Liver (tissue), 9 donors: Measurements from ENCODE around the gene JAKMIP1. TPM values are rescaled to one million over a fixed set of nuclear protein-coding genes. Genes with fewer than 3 reads are reported as not detected.

ENCODE experiments used
- DNase-seq: peaks from one replicate; pipeline ENCODE4 v3.0.0-alpha.2; 2017; ENCODE audit warnings: low spot score
- H3K27ac ChIP-seq, 2 donors: one replicate each; pipeline ENCODE4 v1.7.0; 2013; ENCODE audit warnings: inconsistent platforms in 2 of 2, low read length in 2 of 2, control low read depth in 1 of 2, low read depth in 1 of 2, mild to moderate bottlenecking in 1 of 2
- H3K27me3 ChIP-seq, 4 donors: one replicate each; pipeline versions ENCODE4 v1.6.1 to v1.7.0; 2013; ENCODE audit warnings: low read length in 3 of 4, inconsistent platforms in 1 of 4, mild to moderate bottlenecking in 1 of 4, moderate library complexity in 1 of 4; ENCODE audit not compliant: control insufficient read depth in 4 of 4, insufficient read depth in 4 of 4
- H3K36me3 ChIP-seq, 4 donors: one replicate each; pipeline versions ENCODE4 v1.6.1 to v1.7.0; 2013; ENCODE audit warnings: low read length in 3 of 4, mild to moderate bottlenecking in 3 of 4, low read depth in 1 of 4, moderate library complexity in 1 of 4; ENCODE audit not compliant: control insufficient read depth in 4 of 4, insufficient read depth in 3 of 4
- H3K4me1 ChIP-seq, 4 donors: one replicate each; pipeline versions ENCODE4 v1.6.1 to v1.7.0; 2013; ENCODE audit warnings: low read length in 3 of 4, mild to moderate bottlenecking in 3 of 4, moderate library complexity in 1 of 4; ENCODE audit not compliant: control insufficient read depth in 4 of 4, insufficient read depth in 4 of 4
- H3K4me3 ChIP-seq, 3 donors: one replicate each; pipeline versions ENCODE4 v1.6.1 to v1.7.0; 2013; ENCODE audit warnings: low read length in 3 of 3, control low read depth in 1 of 3, low read depth in 1 of 3, mild to moderate bottlenecking in 1 of 3
- H3K9ac ChIP-seq, 2 donors: one replicate each; pipeline ENCODE4 v1.7.0; 2013; ENCODE audit warnings: low read length in 2 of 2, mild to moderate bottlenecking in 2 of 2, moderate library complexity in 2 of 2, control low read depth in 1 of 2, low read depth in 1 of 2
- H3K9me3 ChIP-seq, 4 donors: one replicate each; pipeline versions ENCODE4 v1.6.1 to v1.7.0; 2013; ENCODE audit warnings: low read length in 3 of 4; ENCODE audit not compliant: control insufficient read depth in 4 of 4
- EGR1 ChIP-seq, 2 donors: IDR thresholded peaks; 2 replicates each; pipeline ENCODE4 v1.6.1; 2016 to 2018; ENCODE audit warnings: antibody characterized with exemption in 2 of 2, low read depth in 2 of 2
- FOXA1 ChIP-seq: IDR thresholded peaks from 2 replicates; pipeline ENCODE4 v1.6.1; 2016; ENCODE audit warnings: antibody characterized with exemption
- FOXA2 ChIP-seq: IDR thresholded peaks from 2 replicates; pipeline ENCODE4 v1.6.1; 2016; ENCODE audit warnings: antibody characterized with exemption
- GABPA ChIP-seq, 2 donors: IDR thresholded peaks in 1 of 2; conservative IDR thresholded peaks in 1 of 2; 2 replicates each; pipeline ENCODE4 v1.6.1; 2016; ENCODE audit warnings: antibody characterized with exemption in 2 of 2, mild to moderate bottlenecking in 1 of 2, moderate library complexity in 1 of 2
- HNF4A ChIP-seq, 2 donors: conservative IDR thresholded peaks; 2 replicates each; pipeline ENCODE4 v1.6.1; 2016; ENCODE audit warnings: antibody characterized with exemption in 2 of 2, mild to moderate bottlenecking in 2 of 2
- JUND ChIP-seq, 2 donors: IDR thresholded peaks; 2 replicates each; pipeline ENCODE4 v1.6.1; 2016; ENCODE audit warnings: antibody characterized with exemption in 2 of 2
- MAX ChIP-seq: IDR thresholded peaks from 2 replicates; pipeline ENCODE4 v1.6.1; 2016; ENCODE audit warnings: antibody characterized with exemption
- NR2F2 ChIP-seq: IDR thresholded peaks from 2 replicates; pipeline ENCODE4 v1.6.1; 2016; ENCODE audit warnings: antibody characterized with exemption
- RAD21 ChIP-seq, 2 donors: IDR thresholded peaks; 2 replicates each; pipeline ENCODE4 v1.6.1; 2016; ENCODE audit warnings: antibody characterized with exemption in 2 of 2, mild to moderate bottlenecking in 2 of 2
- RXRA ChIP-seq, 2 donors: IDR thresholded peaks; 2 replicates each; pipeline ENCODE4 v1.6.1; 2017 to 2018; ENCODE audit warnings: antibody characterized with exemption in 2 of 2, mild to moderate bottlenecking in 1 of 2
- SP1 ChIP-seq: IDR thresholded peaks from 2 replicates; pipeline ENCODE4 v1.6.1; 2018; ENCODE audit warnings: antibody characterized with exemption, mild to moderate bottlenecking
- TAF1 ChIP-seq: conservative IDR thresholded peaks from 2 replicates; pipeline ENCODE4 v1.6.1; 2016; ENCODE audit warnings: antibody characterized with exemption, mild to moderate bottlenecking
- YY1 ChIP-seq: IDR thresholded peaks from 2 replicates; pipeline ENCODE4 v1.6.1; 2016; ENCODE audit warnings: antibody characterized with exemption, mild to moderate bottlenecking
- WGBS: extraction: QIAGEN DNeasy Blood & Tissue Kit; methylation state at CpG from one replicate; pipeline ENCODE4 v1.1.7; 2013; 5-methylcytosine and 5-hydroxymethylcytosine counted together
- polyA plus RNA-seq, 2 donors: library from polyadenylated mRNA; stranded (reverse) in 1 of 2; unstranded in 1 of 2; fragments of 200-250 nt in 1 of 2; fragments of >200 nt in 1 of 2; fragmentation: Nextera tagmentation in 1 of 2; extraction: Ambion mirVana in 1 of 2; gene quantifications; one replicate each; pipeline versions ENCODE4 v1.2.1 to v1.2.3, GENCODE V29; 2013 to 2015
- total RNA-seq, 2 donors: library from RNA; depleted of rRNA; stranded (reverse); fragments of >200 nt; gene quantifications; one replicate each; pipeline ENCODE4 v1.2.3, GENCODE V29; 2014
- TF ChIP-seq, protein P1 (sequence below): fragments of 150-350 bp; IDR thresholded peaks from 2 replicates; pipeline ENCODE4 v1.5.1; 2017; ENCODE audit warnings: improper control_type of control experiment, low read depth, low read length; ENCODE audit not compliant: missing input control
- TF ChIP-seq, protein P2 (sequence below): IDR thresholded peaks from 2 replicates; pipeline ENCODE4 v1.6.1; 2016; ENCODE audit warnings: antibody characterized with exemption
- TF ChIP-seq, protein P3 (sequence below): IDR thresholded peaks from 2 replicates; pipeline ENCODE4 v1.6.1; 2016; ENCODE audit warnings: antibody characterized with exemption
- TF ChIP-seq, protein P4 (sequence below): IDR thresholded peaks from 2 replicates; pipeline ENCODE4 v1.6.1; 2016; ENCODE audit warnings: antibody characterized with exemption, mild to moderate bottlenecking
- donor health status: healthy.
- donor health status: healthy.
- donor health status: healthy.
- donor health status: healthy.
- donor health status: healthy.

JAKMIP1 gene
- total and polyA plus RNA-seq, 4 donors, result 0.08 to 0.50 TPM; not detected in 2

DNA sequence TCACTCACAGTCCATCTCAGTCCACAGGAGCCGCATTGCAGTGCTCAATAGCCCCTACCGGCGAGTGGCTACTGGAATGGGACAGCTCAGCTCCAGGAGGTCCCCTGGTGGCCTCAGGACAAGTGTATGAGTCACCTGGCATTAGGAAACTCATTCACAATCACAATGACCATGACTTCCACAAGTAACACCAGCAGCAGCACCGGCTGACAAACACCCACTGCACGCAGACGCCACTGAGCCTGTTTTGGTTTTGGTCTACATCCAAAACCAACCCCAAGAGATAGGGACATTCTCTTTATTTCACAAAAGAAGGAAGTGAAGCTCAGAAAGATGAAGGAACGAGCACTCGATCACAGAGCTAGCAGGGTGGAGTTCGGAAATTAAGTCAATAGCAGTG lies 8.1 kb downstream of the JAKMIP1 start:
- Histone ChIP-seq H3K27me3 (peaks cover 0 to 3% (median under 1%) of the 10 kb centered on the region in 4 donors), H3K36me3 (no peaks in the 10 kb centered on the region), H3K4me1 (no peaks in the 10 kb centered on the region), H3K9me3 (no peaks in the 10 kb centered on the region), H3K27ac (no peak overlapping the region), H3K4me3 (no peak overlapping the region), H3K9ac (no peak overlapping the region)
- no peak for DNase-seq
- no peak for TF ChIP-seq TAF1
- no peak for TF ChIP-seq NR2F2
- TF ChIP-seq FOXA2, result no peak
- TF ChIP-seq SP1, result no peak
- no peak for TF ChIP-seq EGR1 (IDR thresholded peaks at IDR 0.05; ENCODE audit: low read depth in 2 of 2)
- TF ChIP-seq RXRA (IDR thresholded peaks at IDR 0.05), result no peak
- TF ChIP-seq YY1, result no peak
- TF ChIP-seq, protein P1, sequence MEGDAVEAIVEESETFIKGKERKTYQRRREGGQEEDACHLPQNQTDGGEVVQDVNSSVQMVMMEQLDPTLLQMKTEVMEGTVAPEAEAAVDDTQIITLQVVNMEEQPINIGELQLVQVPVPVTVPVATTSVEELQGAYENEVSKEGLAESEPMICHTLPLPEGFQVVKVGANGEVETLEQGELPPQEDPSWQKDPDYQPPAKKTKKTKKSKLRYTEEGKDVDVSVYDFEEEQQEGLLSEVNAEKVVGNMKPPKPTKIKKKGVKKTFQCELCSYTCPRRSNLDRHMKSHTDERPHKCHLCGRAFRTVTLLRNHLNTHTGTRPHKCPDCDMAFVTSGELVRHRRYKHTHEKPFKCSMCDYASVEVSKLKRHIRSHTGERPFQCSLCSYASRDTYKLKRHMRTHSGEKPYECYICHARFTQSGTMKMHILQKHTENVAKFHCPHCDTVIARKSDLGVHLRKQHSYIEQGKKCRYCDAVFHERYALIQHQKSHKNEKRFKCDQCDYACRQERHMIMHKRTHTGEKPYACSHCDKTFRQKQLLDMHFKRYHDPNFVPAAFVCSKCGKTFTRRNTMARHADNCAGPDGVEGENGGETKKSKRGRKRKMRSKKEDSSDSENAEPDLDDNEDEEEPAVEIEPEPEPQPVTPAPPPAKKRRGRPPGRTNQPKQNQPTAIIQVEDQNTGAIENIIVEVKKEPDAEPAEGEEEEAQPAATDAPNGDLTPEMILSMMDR, result no peak
- no peak for TF ChIP-seq MAX
- TF ChIP-seq HNF4A (conservative IDR thresholded peaks at IDR 0.05), result no peak
- TF ChIP-seq GABPA (IDR thresholded peaks at IDR 0.05 in 1 of 2, conservative IDR thresholded peaks at IDR 0.05 in 1 of 2), result no peak
- TF ChIP-seq, protein P2, sequence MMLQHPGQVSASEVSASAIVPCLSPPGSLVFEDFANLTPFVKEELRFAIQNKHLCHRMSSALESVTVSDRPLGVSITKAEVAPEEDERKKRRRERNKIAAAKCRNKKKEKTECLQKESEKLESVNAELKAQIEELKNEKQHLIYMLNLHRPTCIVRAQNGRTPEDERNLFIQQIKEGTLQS, result no peak
- TF ChIP-seq, protein P3, sequence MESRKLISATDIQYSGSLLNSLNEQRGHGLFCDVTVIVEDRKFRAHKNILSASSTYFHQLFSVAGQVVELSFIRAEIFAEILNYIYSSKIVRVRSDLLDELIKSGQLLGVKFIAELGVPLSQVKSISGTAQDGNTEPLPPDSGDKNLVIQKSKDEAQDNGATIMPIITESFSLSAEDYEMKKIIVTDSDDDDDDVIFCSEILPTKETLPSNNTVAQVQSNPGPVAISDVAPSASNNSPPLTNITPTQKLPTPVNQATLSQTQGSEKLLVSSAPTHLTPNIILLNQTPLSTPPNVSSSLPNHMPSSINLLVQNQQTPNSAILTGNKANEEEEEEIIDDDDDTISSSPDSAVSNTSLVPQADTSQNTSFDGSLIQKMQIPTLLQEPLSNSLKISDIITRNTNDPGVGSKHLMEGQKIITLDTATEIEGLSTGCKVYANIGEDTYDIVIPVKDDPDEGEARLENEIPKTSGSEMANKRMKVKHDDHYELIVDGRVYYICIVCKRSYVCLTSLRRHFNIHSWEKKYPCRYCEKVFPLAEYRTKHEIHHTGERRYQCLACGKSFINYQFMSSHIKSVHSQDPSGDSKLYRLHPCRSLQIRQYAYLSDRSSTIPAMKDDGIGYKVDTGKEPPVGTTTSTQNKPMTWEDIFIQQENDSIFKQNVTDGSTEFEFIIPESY, result no peak
- TF ChIP-seq, protein P4, sequence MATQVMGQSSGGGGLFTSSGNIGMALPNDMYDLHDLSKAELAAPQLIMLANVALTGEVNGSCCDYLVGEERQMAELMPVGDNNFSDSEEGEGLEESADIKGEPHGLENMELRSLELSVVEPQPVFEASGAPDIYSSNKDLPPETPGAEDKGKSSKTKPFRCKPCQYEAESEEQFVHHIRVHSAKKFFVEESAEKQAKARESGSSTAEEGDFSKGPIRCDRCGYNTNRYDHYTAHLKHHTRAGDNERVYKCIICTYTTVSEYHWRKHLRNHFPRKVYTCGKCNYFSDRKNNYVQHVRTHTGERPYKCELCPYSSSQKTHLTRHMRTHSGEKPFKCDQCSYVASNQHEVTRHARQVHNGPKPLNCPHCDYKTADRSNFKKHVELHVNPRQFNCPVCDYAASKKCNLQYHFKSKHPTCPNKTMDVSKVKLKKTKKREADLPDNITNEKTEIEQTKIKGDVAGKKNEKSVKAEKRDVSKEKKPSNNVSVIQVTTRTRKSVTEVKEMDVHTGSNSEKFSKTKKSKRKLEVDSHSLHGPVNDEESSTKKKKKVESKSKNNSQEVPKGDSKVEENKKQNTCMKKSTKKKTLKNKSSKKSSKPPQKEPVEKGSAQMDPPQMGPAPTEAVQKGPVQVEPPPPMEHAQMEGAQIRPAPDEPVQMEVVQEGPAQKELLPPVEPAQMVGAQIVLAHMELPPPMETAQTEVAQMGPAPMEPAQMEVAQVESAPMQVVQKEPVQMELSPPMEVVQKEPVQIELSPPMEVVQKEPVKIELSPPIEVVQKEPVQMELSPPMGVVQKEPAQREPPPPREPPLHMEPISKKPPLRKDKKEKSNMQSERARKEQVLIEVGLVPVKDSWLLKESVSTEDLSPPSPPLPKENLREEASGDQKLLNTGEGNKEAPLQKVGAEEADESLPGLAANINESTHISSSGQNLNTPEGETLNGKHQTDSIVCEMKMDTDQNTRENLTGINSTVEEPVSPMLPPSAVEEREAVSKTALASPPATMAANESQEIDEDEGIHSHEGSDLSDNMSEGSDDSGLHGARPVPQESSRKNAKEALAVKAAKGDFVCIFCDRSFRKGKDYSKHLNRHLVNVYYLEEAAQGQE, result no peak
- TF ChIP-seq JUND (IDR thresholded peaks at IDR 0.05), result no peak
- WGBS, result 75% methylated on average over 9 of the region's 9 CpGs

DNA sequence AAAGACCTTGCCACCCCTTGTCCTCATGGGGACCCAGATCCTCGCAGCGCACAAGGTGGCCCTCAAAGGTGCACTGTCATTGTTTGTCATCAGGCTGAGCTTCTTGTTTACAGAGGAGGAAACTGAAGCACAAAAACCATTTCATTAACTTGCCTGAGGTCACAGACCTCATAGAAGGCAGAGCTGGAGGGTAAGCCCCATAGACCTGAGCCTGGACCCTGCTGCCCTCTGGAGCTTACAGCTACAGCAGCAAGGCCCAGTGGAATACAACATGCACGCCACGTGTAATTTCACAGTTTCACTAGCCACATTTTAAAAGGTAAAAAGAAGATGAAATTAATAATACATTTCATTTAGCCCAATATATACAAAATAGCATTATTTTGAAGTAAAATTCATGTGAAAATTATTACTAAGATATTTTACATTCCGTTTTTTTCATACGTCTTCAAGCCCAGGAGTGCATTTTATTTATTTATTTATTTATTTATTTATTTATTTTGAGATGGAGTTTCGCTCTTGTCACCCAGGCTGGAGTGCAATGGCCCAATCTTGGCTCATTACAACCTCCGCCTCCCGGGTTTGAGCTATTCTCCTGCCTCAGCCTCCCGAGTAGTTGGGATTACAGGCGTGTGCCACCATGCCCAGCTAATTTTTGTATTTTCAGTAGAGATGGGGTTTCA lies 8.8 kb downstream of the JAKMIP1 start:
- 82% methylated on average over 11 of the region's 11 CpGs for WGBS
- Histone ChIP-seq H3K9ac (no peak overlapping the region), H3K9me3 (no peaks in the 10 kb centered on the region), H3K27ac (no peak overlapping the region), H3K36me3 (no peaks in the 10 kb centered on the region), H3K4me3 (no peak overlapping the region), H3K27me3 (peaks cover 0 to 3% (median 0%) of the 10 kb centered on the region in 4 donors), H3K4me1 (no peaks in the 10 kb centered on the region)
- DNase-seq, result no peak
- TF ChIP-seq FOXA2 (no peak), RAD21 (IDR thresholded peaks at IDR 0.05) (no peak), TAF1 (no peak), JUND (IDR thresholded peaks at IDR 0.05) (no peak), SP1 (no peak), FOXA1 (no peak), YY1 (no peak), NR2F2 (no peak), EGR1 (IDR thresholded peaks at IDR 0.05; ENCODE audit: low read depth in 2 of 2) (no peak)
- TF ChIP-seq, protein P4, result no peak
- TF ChIP-seq, protein P3, result no peak
- TF ChIP-seq, protein P2, result no peak
